ENCODE results near the gene MRPL51.

DNA sequence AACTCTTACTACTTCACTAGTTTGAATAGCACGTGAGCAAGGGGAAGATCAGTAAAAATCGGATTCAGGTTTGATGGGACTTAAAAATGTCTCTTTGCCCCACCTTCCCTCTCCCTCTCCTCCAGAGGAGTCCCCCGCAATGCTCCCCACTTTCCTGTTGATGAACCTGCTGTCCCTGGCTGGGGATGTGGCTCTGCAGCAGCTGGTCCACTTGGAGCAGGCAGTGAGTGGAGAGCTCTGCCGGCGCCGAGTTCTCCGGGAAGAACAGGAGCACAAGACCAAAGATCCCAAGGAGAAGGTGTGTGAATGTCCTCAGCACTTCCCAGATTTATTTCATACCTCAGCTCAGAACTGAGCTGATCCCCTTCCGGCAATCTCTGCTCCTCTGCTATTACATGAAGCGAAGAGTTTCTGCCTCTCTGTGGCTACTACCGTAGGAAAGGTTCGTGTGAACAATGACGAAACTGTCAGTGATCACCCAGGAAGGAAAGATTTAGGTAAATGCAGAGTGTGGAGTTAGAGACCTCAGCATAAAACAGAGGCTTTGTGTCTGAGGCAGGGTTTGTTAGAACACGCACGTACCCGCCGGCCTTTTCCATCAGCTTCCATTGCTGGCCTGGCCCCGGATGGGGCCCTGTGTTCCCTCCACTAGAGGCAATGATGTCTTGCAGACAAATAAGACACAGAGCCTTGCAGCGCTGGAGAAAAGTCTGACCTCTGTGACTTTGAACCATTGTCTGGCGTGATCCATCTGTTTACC is 33.9 kb upstream of the MRPL51 start:
- TF ChIP-seq, protein P1, sequence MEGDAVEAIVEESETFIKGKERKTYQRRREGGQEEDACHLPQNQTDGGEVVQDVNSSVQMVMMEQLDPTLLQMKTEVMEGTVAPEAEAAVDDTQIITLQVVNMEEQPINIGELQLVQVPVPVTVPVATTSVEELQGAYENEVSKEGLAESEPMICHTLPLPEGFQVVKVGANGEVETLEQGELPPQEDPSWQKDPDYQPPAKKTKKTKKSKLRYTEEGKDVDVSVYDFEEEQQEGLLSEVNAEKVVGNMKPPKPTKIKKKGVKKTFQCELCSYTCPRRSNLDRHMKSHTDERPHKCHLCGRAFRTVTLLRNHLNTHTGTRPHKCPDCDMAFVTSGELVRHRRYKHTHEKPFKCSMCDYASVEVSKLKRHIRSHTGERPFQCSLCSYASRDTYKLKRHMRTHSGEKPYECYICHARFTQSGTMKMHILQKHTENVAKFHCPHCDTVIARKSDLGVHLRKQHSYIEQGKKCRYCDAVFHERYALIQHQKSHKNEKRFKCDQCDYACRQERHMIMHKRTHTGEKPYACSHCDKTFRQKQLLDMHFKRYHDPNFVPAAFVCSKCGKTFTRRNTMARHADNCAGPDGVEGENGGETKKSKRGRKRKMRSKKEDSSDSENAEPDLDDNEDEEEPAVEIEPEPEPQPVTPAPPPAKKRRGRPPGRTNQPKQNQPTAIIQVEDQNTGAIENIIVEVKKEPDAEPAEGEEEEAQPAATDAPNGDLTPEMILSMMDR (IDR thresholded peaks at IDR 0.05), result no peak
- no peak for TF ChIP-seq POLR2A (IDR thresholded peaks at IDR 0.05)

Data from heart left ventricle (tissue), 13 donors.